SW480 (cell line): ENCODE measurements around the gene COPS2.
"Not testable (repeated sequence)": the region's sequence is repeated elsewhere in the genome, so short reads cannot be mapped to it uniquely, and the experiment has no call there.

Experiments
- DNase-seq: peaks from one replicate; pipeline ENCODE4 v3.0.0-alpha.2; 2016; ENCODE audit warnings: low spot score

COPS2 gene

GRCh38 chr15:49103002-49103401 lies 52.4 kb downstream of the COPS2 start:
- no peak for DNase-seq

- DNase-seq, result no peak
These were observed 53.9 kb downstream of the COPS2 start for GRCh38 chr15:49101536-49101935.

- no peak for DNase-seq
These were observed 59.2 kb downstream of the COPS2 start for GRCh38 chr15:49096090-49096750.

- DNase-seq, result no peak
These were observed 60.5 kb downstream of the COPS2 start for GRCh38 chr15:49094923-49095322.

- no peak for DNase-seq
These were observed 61.9 kb downstream of the COPS2 start for GRCh38 chr15:49093252-49094105.

GRCh38 chr15:49088996-49089395 lies 66.4 kb downstream of the COPS2 start:
- no peak for DNase-seq

- no peak for DNase-seq
These were observed 69.5 kb downstream of the COPS2 start for GRCh38 chr15:49085696-49086459.

GRCh38 chr15:49084285-49084570 lies 71.2 kb downstream of the COPS2 start:
- DNase-seq, result no peak

GRCh38 chr15:49083401-49084284 lies 71.8 kb downstream of the COPS2 start:
- no peak for DNase-seq

- no peak for DNase-seq
These were observed 72.4 kb downstream of the COPS2 start for GRCh38 chr15:49082960-49083359.

- no peak for DNase-seq
These were observed 75.9 kb downstream of the COPS2 start for GRCh38 chr15:49079340-49080039.

- DNase-seq, result no peak
These were observed 79.5 kb downstream of the COPS2 start for GRCh38 chr15:49075881-49076280.

- not testable (repeated sequence) for DNase-seq
These were observed 80.7 kb downstream of the COPS2 start for GRCh38 chr15:49074589-49075287.
